Neural cell (in vitro differentiated cells): Measurements from ENCODE around the gene NPHP4. TPM values are rescaled to one million over a fixed set of nuclear protein-coding genes. Genes with fewer than 3 reads are reported as not detected.

ENCODE experiments used
- H2AFZ ChIP-seq: fragments of 200-600, 300-800 bp; sonication (generic), shearing (Covaris generic); 2 replicates; pipeline ENCODE4 v1.6.0; 2014; ENCODE audit warnings: low read depth, mild to moderate bottlenecking, antibody characterized with exemption, low read length, moderate library complexity
- H3F3A ChIP-seq: fragments of 200-600 bp; shearing (Covaris generic); 2 replicates; pipeline ENCODE4 v1.6.1; 2016; ENCODE audit warnings: mild to moderate bottlenecking, moderate library complexity, mixed read lengths, antibody characterized with exemption, low read length; ENCODE audit not compliant: insufficient read depth, poor library complexity, severe bottlenecking
- H3K27ac ChIP-seq: fragments of 200-600, 300-800 bp; sonication (generic), shearing (Covaris generic); 2 replicates; pipeline ENCODE4 v1.5.1; 2014; ENCODE audit warnings: mild to moderate bottlenecking, low read length, moderate library complexity
- H3K27me3 ChIP-seq: fragments of 300-800, 200-600 bp; sonication (generic), shearing (Covaris generic); 2 replicates; pipeline ENCODE4 v1.6.0; 2014; ENCODE audit warnings: mild to moderate bottlenecking, low read depth, low read length, moderate library complexity; ENCODE audit not compliant: insufficient read depth
- H3K36me3 ChIP-seq: fragments of 300-800, 200-600 bp; sonication (generic), shearing (Covaris generic); 2 replicates; pipeline ENCODE4 v1.5.1; 2014; ENCODE audit warnings: mild to moderate bottlenecking, antibody characterized with exemption, low read length, moderate library complexity; ENCODE audit not compliant: insufficient read depth
- H3K4me2 ChIP-seq: fragments of 300-800, 200-600 bp; sonication (generic), shearing (Covaris generic); 2 replicates; pipeline ENCODE4 v1.6.0; 2014; ENCODE audit warnings: mild to moderate bottlenecking, low read length
- H3K4me3 ChIP-seq: fragments of 300-800, 200-600 bp; sonication (generic), shearing (Covaris generic); 2 replicates; pipeline ENCODE4 v1.5.1; 2014; ENCODE audit warnings: mild to moderate bottlenecking, low read length, moderate library complexity
- H3K79me2 ChIP-seq: fragments of 200-600 bp; shearing (Covaris generic); replicated peaks from 2 replicates; pipeline ENCODE4 v1.6.0; 2014; ENCODE audit warnings: mild to moderate bottlenecking, low read length, moderate library complexity; ENCODE audit not compliant: insufficient read depth
- H3K9ac ChIP-seq: fragments of 300-800, 200-600 bp; sonication (generic), shearing (Covaris generic); 2 replicates; pipeline ENCODE4 v1.6.1; 2016; ENCODE audit warnings: mild to moderate bottlenecking, low read length, mixed read lengths
- H3K9me2 ChIP-seq: fragments of 200-600 bp; shearing (Covaris generic); 2 replicates; pipeline ENCODE4 v1.6.1; 2016; ENCODE audit warnings: mild to moderate bottlenecking, low read length, mixed read lengths; ENCODE audit not compliant: insufficient read depth
- H3K9me3 ChIP-seq: fragments of 200-600, 300-800 bp; sonication (generic), shearing (Covaris generic); 2 replicates; pipeline ENCODE4 v1.6.1; 2016; ENCODE audit warnings: mild to moderate bottlenecking, mixed run types, low read length, moderate library complexity, mixed read lengths
- H4K20me1 ChIP-seq: fragments of 200-600 bp; shearing (Covaris generic); 2 replicates; pipeline ENCODE4 v1.6.1; 2016; ENCODE audit warnings: mild to moderate bottlenecking, mixed run types; ENCODE audit not compliant: insufficient read depth
- EP300 ChIP-seq: fragments of 450-650 bp; conservative IDR thresholded peaks from 2 replicates; pipeline ENCODE4 v1.6.1; 2014; ENCODE audit warnings: antibody characterized with exemption, mild to moderate bottlenecking, moderate library complexity; ENCODE audit not compliant: poor library complexity, severe bottlenecking
- EZH2 ChIP-seq: fragments of 200-600, 300-800 bp; shearing (Covaris generic), sonication (generic); IDR thresholded peaks from 2 replicates; pipeline ENCODE4 v1.6.1; 2014; ENCODE audit warnings: antibody characterized with exemption, low read length, borderline replicate concordance, mild to moderate bottlenecking; ENCODE audit not compliant: insufficient read depth, poor library complexity, severe bottlenecking
- MXI1 ChIP-seq: fragments of 450-650 bp; conservative IDR thresholded peaks from 2 replicates; pipeline ENCODE4 v1.6.1; 2014; ENCODE audit warnings: antibody characterized with exemption, mild to moderate bottlenecking; ENCODE audit not compliant: poor library complexity, severe bottlenecking
- POLR2AphosphoS5 ChIP-seq: IDR thresholded peaks from 2 replicates; pipeline ENCODE4 v1.6.1; 2012
- RAD21 ChIP-seq: fragments of 450-650 bp; conservative IDR thresholded peaks from 2 replicates; pipeline ENCODE4 v1.6.1; 2014; ENCODE audit warnings: antibody characterized with exemption, mild to moderate bottlenecking, moderate library complexity
- SMC3 ChIP-seq: fragments of 450-650 bp; conservative IDR thresholded peaks from 2 replicates; pipeline ENCODE4 v1.6.1; 2014; ENCODE audit warnings: antibody characterized with exemption, mild to moderate bottlenecking, moderate library complexity; ENCODE audit not compliant: poor library complexity
- TAF1 ChIP-seq: IDR thresholded peaks from 2 replicates; pipeline ENCODE4 v1.6.1; 2012; ENCODE audit warnings: low read depth
- polyA plus RNA-seq: library from polyadenylated mRNA; depleted of rRNA; stranded (reverse); fragments of >200 nt; gene quantifications from 2 replicates; pipeline ENCODE4 v1.2.3, GENCODE V29; 2014
- TF ChIP-seq, protein P1 (sequence below): fragments of 450-650 bp; IDR thresholded peaks from 2 replicates; pipeline ENCODE4 v1.5.1; 2014; ENCODE audit warnings: antibody characterized with exemption, mild to moderate bottlenecking, moderate library complexity; ENCODE audit not compliant: poor library complexity, severe bottlenecking
- TF ChIP-seq, protein P2 (sequence below): IDR thresholded peaks from 2 replicates; pipeline ENCODE4 v1.6.1; 2012; ENCODE audit warnings: borderline replicate concordance

The NPHP4 gene
- polyA plus RNA-seq, 1 donor from 2014 or later = 17.1 TPM

DNA sequence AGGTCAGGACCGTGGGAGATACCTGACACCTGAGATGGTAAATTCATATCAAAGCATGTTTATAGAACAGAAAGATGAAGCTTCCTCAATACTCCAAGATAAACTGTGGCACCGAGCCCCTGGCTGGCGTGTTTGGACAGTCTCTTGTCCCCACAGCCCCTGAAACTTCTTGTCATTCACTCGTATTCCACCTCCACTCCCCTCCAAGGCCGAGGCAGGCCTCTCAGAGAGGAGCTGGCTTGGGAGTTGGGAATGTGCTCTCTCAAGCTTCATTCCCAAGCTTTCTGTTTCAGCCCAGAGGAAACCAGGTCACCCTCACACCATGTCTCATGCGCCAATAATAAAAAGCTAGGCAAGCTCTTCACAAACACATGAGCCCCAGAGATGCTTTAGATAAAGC lies 86.1 kb downstream of the NPHP4 start:
- no peak overlapping the region for H3K27ac ChIP-seq
- no peak overlapping the region for H3K9ac ChIP-seq
- no peaks in the 10 kb centered on the region for H3K36me3 ChIP-seq
- H3K79me2 ChIP-seq = no peaks in the 10 kb centered on the region
- no peak overlapping the region for H2AFZ ChIP-seq
- H3K9me2 ChIP-seq = no peaks in the 10 kb centered on the region
- H3K27me3 ChIP-seq = no peaks in the 10 kb centered on the region
- no peak overlapping the region for H3K4me2 ChIP-seq
- no peaks in the 10 kb centered on the region for H3K9me3 ChIP-seq
- no peak overlapping the region for H3K4me3 ChIP-seq
- TF ChIP-seq, protein P1, sequence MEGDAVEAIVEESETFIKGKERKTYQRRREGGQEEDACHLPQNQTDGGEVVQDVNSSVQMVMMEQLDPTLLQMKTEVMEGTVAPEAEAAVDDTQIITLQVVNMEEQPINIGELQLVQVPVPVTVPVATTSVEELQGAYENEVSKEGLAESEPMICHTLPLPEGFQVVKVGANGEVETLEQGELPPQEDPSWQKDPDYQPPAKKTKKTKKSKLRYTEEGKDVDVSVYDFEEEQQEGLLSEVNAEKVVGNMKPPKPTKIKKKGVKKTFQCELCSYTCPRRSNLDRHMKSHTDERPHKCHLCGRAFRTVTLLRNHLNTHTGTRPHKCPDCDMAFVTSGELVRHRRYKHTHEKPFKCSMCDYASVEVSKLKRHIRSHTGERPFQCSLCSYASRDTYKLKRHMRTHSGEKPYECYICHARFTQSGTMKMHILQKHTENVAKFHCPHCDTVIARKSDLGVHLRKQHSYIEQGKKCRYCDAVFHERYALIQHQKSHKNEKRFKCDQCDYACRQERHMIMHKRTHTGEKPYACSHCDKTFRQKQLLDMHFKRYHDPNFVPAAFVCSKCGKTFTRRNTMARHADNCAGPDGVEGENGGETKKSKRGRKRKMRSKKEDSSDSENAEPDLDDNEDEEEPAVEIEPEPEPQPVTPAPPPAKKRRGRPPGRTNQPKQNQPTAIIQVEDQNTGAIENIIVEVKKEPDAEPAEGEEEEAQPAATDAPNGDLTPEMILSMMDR = no peak
- no peaks in the 10 kb centered on the region for H3F3A ChIP-seq
- H4K20me1 ChIP-seq = no peaks in the 10 kb centered on the region

DNA sequence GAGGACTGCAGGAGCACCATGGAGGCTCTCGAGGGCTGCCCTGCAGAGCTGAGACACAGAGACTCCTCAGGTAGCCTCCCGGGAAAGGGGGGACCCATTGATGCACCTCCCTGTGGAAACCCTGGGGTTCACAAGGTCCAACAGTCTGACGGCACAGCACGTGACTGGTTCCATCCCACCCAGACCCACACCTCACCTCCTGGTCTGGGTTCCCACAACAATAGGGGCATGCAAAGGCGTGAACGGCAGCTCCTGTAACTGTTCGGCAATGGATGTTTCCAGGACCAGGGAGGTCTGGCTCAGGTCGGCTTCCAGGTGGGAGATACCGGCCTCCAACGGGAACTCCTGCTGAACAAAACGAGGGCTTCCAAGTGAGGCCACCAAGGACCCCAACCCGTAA lies 86.8 kb downstream of the NPHP4 start:
- Histone ChIP-seq H2AFZ (no peak overlapping the region), H3K9me2 (no peaks in the 10 kb centered on the region), H3K4me3 (no peak overlapping the region), H3K4me2 (no peak overlapping the region), H3K9me3 (no peaks in the 10 kb centered on the region), H3K79me2 (no peaks in the 10 kb centered on the region), H4K20me1 (no peaks in the 10 kb centered on the region), H3F3A (no peaks in the 10 kb centered on the region), H3K27me3 (no peaks in the 10 kb centered on the region), H3K36me3 (no peaks in the 10 kb centered on the region), H3K9ac (no peak overlapping the region), H3K27ac (no peak overlapping the region)
- TF ChIP-seq, protein P2, sequence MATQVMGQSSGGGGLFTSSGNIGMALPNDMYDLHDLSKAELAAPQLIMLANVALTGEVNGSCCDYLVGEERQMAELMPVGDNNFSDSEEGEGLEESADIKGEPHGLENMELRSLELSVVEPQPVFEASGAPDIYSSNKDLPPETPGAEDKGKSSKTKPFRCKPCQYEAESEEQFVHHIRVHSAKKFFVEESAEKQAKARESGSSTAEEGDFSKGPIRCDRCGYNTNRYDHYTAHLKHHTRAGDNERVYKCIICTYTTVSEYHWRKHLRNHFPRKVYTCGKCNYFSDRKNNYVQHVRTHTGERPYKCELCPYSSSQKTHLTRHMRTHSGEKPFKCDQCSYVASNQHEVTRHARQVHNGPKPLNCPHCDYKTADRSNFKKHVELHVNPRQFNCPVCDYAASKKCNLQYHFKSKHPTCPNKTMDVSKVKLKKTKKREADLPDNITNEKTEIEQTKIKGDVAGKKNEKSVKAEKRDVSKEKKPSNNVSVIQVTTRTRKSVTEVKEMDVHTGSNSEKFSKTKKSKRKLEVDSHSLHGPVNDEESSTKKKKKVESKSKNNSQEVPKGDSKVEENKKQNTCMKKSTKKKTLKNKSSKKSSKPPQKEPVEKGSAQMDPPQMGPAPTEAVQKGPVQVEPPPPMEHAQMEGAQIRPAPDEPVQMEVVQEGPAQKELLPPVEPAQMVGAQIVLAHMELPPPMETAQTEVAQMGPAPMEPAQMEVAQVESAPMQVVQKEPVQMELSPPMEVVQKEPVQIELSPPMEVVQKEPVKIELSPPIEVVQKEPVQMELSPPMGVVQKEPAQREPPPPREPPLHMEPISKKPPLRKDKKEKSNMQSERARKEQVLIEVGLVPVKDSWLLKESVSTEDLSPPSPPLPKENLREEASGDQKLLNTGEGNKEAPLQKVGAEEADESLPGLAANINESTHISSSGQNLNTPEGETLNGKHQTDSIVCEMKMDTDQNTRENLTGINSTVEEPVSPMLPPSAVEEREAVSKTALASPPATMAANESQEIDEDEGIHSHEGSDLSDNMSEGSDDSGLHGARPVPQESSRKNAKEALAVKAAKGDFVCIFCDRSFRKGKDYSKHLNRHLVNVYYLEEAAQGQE = no peak
- TF ChIP-seq RAD21 = no peak

DNA sequence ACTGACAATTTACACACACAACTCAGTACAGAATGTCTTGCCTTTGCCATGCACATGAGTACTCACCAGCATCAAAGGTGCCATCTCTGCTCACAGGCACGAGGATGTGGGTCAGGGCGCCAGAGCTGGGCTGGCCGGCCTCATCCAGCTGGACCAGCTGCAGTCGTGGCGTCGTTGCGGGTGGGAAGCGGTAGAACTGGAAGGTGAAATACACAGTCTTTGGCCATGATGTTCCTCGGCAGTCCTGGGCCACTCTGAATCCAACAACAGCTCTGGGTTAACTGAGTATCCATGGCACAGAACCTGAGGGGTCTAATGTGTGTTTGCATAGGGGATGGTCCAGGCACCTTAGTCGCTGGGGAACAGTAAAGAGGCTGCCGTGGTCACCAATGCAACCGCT lies 87.7 kb downstream of the NPHP4 start:
- no peaks in the 10 kb centered on the region for H3K9me2 ChIP-seq
- H2AFZ ChIP-seq = no peak overlapping the region
- no peak overlapping the region for H3K4me3 ChIP-seq
- no peak overlapping the region for H3K27ac ChIP-seq
- H3K36me3 ChIP-seq = no peaks in the 10 kb centered on the region
- H3K79me2 ChIP-seq = no peaks in the 10 kb centered on the region
- no peaks in the 10 kb centered on the region for H3K27me3 ChIP-seq
- TF ChIP-seq EZH2 = no peak
- no peak for TF ChIP-seq EP300
- TF ChIP-seq, protein P1 = no peak
- no peak for TF ChIP-seq RAD21
- no peak for TF ChIP-seq POLR2AphosphoS5
- no peak for TF ChIP-seq TAF1
- TF ChIP-seq SMC3 = no peak
- no peak for TF ChIP-seq MXI1
- TF ChIP-seq, protein P2 = no peak
- no peak overlapping the region for H3K4me2 ChIP-seq
- no peaks in the 10 kb centered on the region for H3F3A ChIP-seq
- no peaks in the 10 kb centered on the region for H4K20me1 ChIP-seq
- no peaks in the 10 kb centered on the region for H3K9me3 ChIP-seq
- H3K9ac ChIP-seq = no peak overlapping the region
